ENCODE results near the gene SLC12A7.
"Not testable (repeated sequence)": the region's sequence is repeated elsewhere in the genome, so short reads cannot be mapped to it uniquely, and the experiment has no call there.

SLC12A7 gene

GRCh38 chr5:1104327-1105006 lies 7.4 kb downstream of the SLC12A7 start:
- Histone ChIP-seq H3K9ac (ENCODE audit: low read length) (peak overlapping the region; percentile 54), H3K27me3 (replicated peaks; ENCODE audit: control insufficient read depth, insufficient read depth, low read length) (no peaks in the 10 kb centered on the region), H3K4me3 (ENCODE audit: low read length) (no peak overlapping the region), H3K4me1 (ENCODE audit: control insufficient read depth, insufficient read depth, low read length) (peaks cover 40% of the 10 kb centered on the region), H3K36me3 (ENCODE audit: control insufficient read depth, insufficient read depth, low read length, severe bottlenecking) (no peaks in the 10 kb centered on the region), H3K9me3 (ENCODE audit: control insufficient read depth, low read length) (no peaks in the 10 kb centered on the region)
- no peak for DNase-seq (ENCODE audit: low read depth)

DNA sequence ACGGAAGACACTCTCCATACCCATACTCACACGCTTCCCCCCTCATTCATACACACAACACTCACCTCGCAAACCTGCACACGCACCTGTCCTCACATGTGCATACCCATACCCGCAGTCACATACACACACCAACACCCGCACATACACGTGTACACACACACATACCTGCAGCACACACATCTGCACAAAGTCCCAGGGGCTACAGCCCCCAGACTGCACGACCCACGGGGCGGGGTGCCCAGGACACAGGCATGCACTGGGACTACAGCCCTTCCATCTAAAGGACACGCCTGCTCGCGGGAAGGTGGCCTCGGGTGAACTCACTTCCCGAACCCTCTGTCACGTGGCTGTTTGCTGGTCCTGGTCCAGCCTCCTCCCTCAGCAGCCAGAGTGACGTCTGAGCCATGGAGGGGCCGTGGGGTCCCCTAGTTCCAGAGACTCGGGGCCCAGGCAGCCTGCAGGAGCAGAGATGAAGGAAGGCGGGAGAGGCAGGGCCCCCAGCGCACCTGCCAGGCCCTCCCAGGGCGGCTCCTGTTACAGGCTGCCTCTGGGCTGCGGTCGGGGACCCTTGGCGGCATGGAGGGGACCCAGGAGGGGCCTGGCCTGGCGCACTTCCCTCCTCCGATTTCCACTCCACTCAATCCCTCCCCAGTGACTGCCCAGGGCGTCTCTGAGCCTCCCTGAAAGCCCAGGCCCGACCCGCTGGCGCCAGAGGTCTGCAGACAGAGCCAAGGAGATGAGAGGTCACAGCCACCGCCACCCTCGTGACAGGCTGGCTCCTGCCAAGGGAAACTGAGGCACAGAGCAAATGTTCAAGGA lies 8.1 kb downstream of the SLC12A7 start:
- H3K4me1 ChIP-seq (ENCODE audit: control insufficient read depth, insufficient read depth, low read length) = peaks cover 40% of the 10 kb centered on the region

GRCh38 chr5:1103093-1103492 lies 8.8 kb downstream of the SLC12A7 start:
- no peak for DNase-seq (ENCODE audit: low read depth)

More for the DNA sequence above, 8.1 kb downstream of the SLC12A7 start:
- Histone ChIP-seq H3K9me3 (ENCODE audit: control insufficient read depth, low read length) (no peaks in the 10 kb centered on the region), H3K36me3 (ENCODE audit: control insufficient read depth, insufficient read depth, low read length, severe bottlenecking) (no peaks in the 10 kb centered on the region), H3K27me3 (replicated peaks; ENCODE audit: control insufficient read depth, insufficient read depth, low read length) (no peaks in the 10 kb centered on the region), H3K9ac (ENCODE audit: low read length) (peak overlapping the region; percentile 54), H3K4me3 (ENCODE audit: low read length) (peak overlapping the region; percentile 69)
- DNase-seq (ENCODE audit: low read depth) = no peak

GRCh38 chr5:1101961-1102713 lies 9.7 kb downstream of the SLC12A7 start:
- Histone ChIP-seq H3K9ac (ENCODE audit: low read length) (peak overlapping the region; percentile 53), H3K36me3 (ENCODE audit: control insufficient read depth, insufficient read depth, low read length, severe bottlenecking) (no peaks in the 10 kb centered on the region), H3K27me3 (replicated peaks; ENCODE audit: control insufficient read depth, insufficient read depth, low read length) (no peaks in the 10 kb centered on the region), H3K4me3 (ENCODE audit: low read length) (no peak overlapping the region), H3K4me1 (ENCODE audit: control insufficient read depth, insufficient read depth, low read length) (peaks cover 40% of the 10 kb centered on the region), H3K9me3 (ENCODE audit: control insufficient read depth, low read length) (no peaks in the 10 kb centered on the region)
- no peak for DNase-seq (ENCODE audit: low read depth)

More at GRCh38 chr5:1103093-1103492, 8.8 kb downstream of the SLC12A7 start:
- Histone ChIP-seq H3K36me3 (ENCODE audit: control insufficient read depth, insufficient read depth, low read length, severe bottlenecking) (no peaks in the 10 kb centered on the region), H3K27me3 (replicated peaks; ENCODE audit: control insufficient read depth, insufficient read depth, low read length) (no peaks in the 10 kb centered on the region), H3K4me3 (ENCODE audit: low read length) (peak overlapping the region; percentile 69), H3K9me3 (ENCODE audit: control insufficient read depth, low read length) (no peaks in the 10 kb centered on the region), H3K4me1 (ENCODE audit: control insufficient read depth, insufficient read depth, low read length) (peaks cover 40% of the 10 kb centered on the region), H3K9ac (ENCODE audit: low read length) (peak overlapping the region; percentile 53)

- Histone ChIP-seq H3K36me3 (ENCODE audit: control insufficient read depth, insufficient read depth, low read length, severe bottlenecking) (no peaks in the 10 kb centered on the region), H3K9ac (ENCODE audit: low read length) (no peak overlapping the region), H3K9me3 (ENCODE audit: control insufficient read depth, low read length) (no peaks in the 10 kb centered on the region), H3K27me3 (replicated peaks; ENCODE audit: control insufficient read depth, insufficient read depth, low read length) (no peaks in the 10 kb centered on the region), H3K4me3 (ENCODE audit: low read length) (no peak overlapping the region), H3K4me1 (ENCODE audit: control insufficient read depth, insufficient read depth, low read length) (peaks cover 39% of the 10 kb centered on the region)
- DNase-seq (ENCODE audit: low read depth) = no peak
Observed at GRCh38 chr5:1100664-1101574, 10.9 kb downstream of the SLC12A7 start.

DNA sequence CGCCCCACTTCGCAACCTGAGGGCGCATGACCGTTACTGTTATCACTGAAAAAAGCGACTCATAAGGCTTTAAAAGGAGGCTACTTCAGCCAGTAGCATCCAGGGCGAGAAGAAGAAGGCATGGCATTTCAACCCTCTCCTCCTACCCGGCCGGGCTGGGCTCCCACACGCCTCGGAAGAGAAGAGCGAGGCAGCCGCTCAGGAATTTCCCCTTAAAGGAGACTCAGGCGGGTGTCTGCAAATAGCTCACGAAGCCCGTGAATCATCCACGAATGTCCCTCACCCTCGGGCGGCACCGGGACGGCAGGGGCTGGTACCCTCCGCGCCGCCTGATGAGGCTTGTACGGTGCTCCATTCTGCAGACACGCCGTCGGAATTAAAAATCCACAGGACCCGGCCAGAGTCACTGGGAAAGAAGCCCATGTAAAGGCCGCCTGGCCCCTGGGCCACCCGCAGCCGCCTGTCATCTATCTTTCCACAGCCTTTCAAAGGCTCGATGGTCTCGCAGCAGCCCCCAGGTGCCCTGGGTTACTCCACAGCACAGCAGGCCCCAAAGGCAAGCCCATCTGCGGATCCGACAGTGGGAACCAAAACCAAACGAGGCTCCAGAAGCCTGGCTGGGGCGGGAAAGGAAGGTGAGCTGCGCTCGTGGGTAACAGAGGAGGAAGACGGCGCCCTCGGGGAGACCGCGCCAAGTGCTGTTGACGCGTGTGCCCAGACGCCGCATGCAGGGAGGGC lies 11.8 kb downstream of the SLC12A7 start:
- H3K4me3 ChIP-seq (ENCODE audit: low read length) = no peak overlapping the region
- DNase-seq (ENCODE audit: low read depth) = peak; percentile 19
- no peaks in the 10 kb centered on the region for H3K9me3 ChIP-seq (ENCODE audit: control insufficient read depth, low read length)
- H3K4me1 ChIP-seq (ENCODE audit: control insufficient read depth, insufficient read depth, low read length) = peaks cover 30% of the 10 kb centered on the region
- no peaks in the 10 kb centered on the region for H3K36me3 ChIP-seq (ENCODE audit: control insufficient read depth, insufficient read depth, low read length, severe bottlenecking)
- no peaks in the 10 kb centered on the region for H3K27me3 ChIP-seq (replicated peaks; ENCODE audit: control insufficient read depth, insufficient read depth, low read length)
- no peak overlapping the region for H3K9ac ChIP-seq (ENCODE audit: low read length)

GRCh38 chr5:1098986-1099597 lies 12.8 kb downstream of the SLC12A7 start:
- peaks cover 23% of the 10 kb centered on the region for H3K4me1 ChIP-seq (ENCODE audit: control insufficient read depth, insufficient read depth, low read length)
- no peaks in the 10 kb centered on the region for H3K27me3 ChIP-seq (replicated peaks; ENCODE audit: control insufficient read depth, insufficient read depth, low read length)
- no peak overlapping the region for H3K9ac ChIP-seq (ENCODE audit: low read length)
- no peak overlapping the region for H3K4me3 ChIP-seq (ENCODE audit: low read length)
- no peak for DNase-seq (ENCODE audit: low read depth)
- H3K36me3 ChIP-seq (ENCODE audit: control insufficient read depth, insufficient read depth, low read length, severe bottlenecking) = no peaks in the 10 kb centered on the region
- H3K9me3 ChIP-seq (ENCODE audit: control insufficient read depth, low read length) = no peaks in the 10 kb centered on the region

DNA sequence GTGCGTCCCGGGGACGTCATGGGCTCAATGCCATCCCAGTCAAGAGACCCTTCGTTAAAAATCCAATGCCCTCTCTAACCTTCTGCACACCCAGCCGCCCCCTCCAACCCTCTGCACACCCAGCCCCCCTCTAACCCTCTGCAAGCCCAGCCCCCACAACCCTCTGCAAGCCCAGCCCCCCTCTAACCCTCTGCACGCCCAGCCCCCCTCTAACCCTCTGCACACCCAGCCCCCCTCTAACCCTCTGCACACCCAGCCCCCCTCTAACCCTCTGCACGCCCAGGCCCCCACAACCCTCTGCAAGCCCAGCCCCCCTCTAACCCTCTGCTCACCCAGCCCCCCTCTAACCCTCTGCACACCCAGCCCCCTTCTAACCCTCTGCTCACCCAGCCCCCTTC lies 13.9 kb downstream of the SLC12A7 start:
- H3K4me3 ChIP-seq (ENCODE audit: low read length); DNase-seq (ENCODE audit: low read depth); H3K36me3 ChIP-seq (ENCODE audit: control insufficient read depth, insufficient read depth, low read length, severe bottlenecking); H3K9ac ChIP-seq (ENCODE audit: low read length); H3K9me3 ChIP-seq (ENCODE audit: control insufficient read depth, low read length); H3K27me3 ChIP-seq (replicated peaks; ENCODE audit: control insufficient read depth, insufficient read depth, low read length): not testable (repeated sequence)
- peaks cover 12% of the 10 kb centered on the region for H3K4me1 ChIP-seq (ENCODE audit: control insufficient read depth, insufficient read depth, low read length)

DNA sequence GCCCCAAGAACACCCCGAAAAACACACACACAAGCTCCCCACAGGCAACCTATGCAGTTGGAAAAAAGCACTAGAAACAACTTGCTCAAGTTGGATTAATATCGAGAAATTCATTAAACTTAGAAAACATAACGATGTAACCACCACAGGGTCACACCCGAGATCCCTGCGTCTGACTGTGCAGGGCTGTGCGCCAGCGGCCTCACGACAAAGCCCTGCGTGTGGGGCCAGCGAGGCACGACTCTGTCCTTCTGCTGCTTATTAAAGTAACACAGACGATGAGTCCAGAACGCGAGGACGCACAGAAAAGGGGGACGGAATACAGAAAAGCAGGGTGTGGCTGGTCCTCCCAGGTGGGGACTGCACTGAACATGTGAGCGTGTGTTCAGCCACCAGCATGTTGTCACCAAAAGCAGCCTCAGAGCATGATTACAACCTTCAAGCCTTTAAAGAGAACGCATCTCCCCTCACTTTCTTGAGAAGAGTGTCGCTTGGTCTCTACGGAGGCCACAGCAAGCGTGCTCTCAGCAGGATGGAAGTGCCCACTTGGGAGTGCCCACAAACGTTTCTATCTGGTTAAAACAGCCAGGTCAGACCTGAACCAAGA lies 14.4 kb downstream of the SLC12A7 start:
- Histone ChIP-seq H3K4me1 (ENCODE audit: control insufficient read depth, insufficient read depth, low read length) (peaks cover 7% of the 10 kb centered on the region), H3K9me3 (ENCODE audit: control insufficient read depth, low read length) (no peaks in the 10 kb centered on the region), H3K9ac (ENCODE audit: low read length) (no peak overlapping the region), H3K36me3 (ENCODE audit: control insufficient read depth, insufficient read depth, low read length, severe bottlenecking) (no peaks in the 10 kb centered on the region), H3K4me3 (ENCODE audit: low read length) (no peak overlapping the region), H3K27me3 (replicated peaks; ENCODE audit: control insufficient read depth, insufficient read depth, low read length) (no peaks in the 10 kb centered on the region)
- DNase-seq (ENCODE audit: low read depth) = no peak

All from adipocyte (in vitro differentiated cells).